Spleen (tissue), 11 donors: ENCODE data around the gene INPP5D. TPM values are rescaled to one million over a fixed set of nuclear protein-coding genes. Genes with fewer than 3 reads are reported as not detected.

Experiments
- DNase-seq: peaks from one replicate; pipeline ENCODE4 v3.0.0-alpha.2; 2020
- H3K27ac ChIP-seq, 8 donors: fragments of 200-600 bp; sonication (generic) in 7 of 8; 1 replicate in 4 of 8; 2 replicates in 4 of 8; pipeline versions ENCODE4 v1.5.0 to v1.8.0; 2016 to 2021; ENCODE audit warnings: inconsistent platforms in 4 of 8, mild to moderate bottlenecking in 4 of 8, moderate library complexity in 1 of 8
- H3K27me3 ChIP-seq, 7 donors: fragments of 200-600 bp; sonication (generic) in 6 of 7; replicated peaks in 1 of 7; 1 replicate in 4 of 7; 2 replicates in 3 of 7; pipeline versions ENCODE4 v1.5.0 to v1.8.0; 2016 to 2021; ENCODE audit warnings: inconsistent platforms in 3 of 7, mild to moderate bottlenecking in 1 of 7
- H3K36me3 ChIP-seq, 6 donors: fragments of 200-600 bp; sonication (generic) in 5 of 6; 1 replicate in 4 of 6; 2 replicates in 2 of 6; pipeline versions ENCODE4 v1.5.0 to v1.8.0; 2016 to 2021; ENCODE audit warnings: inconsistent platforms in 2 of 6
- H3K4me1 ChIP-seq, 6 donors: fragments of 200-600 bp; sonication (generic) in 5 of 6; 1 replicate in 3 of 6; 2 replicates in 3 of 6; pipeline versions ENCODE4 v1.5.0 to v1.8.0; 2016 to 2021; ENCODE audit warnings: inconsistent platforms in 3 of 6
- H3K4me3 ChIP-seq, 8 donors: fragments of 200-600 bp; sonication (generic) in 7 of 8; 1 replicate in 4 of 8; 2 replicates in 4 of 8; pipeline versions ENCODE4 v1.5.0 to v1.8.0; 2016 to 2021; ENCODE audit warnings: inconsistent platforms in 4 of 8, mild to moderate bottlenecking in 4 of 8, moderate library complexity in 2 of 8
- H3K9me3 ChIP-seq, 8 donors: fragments of 200-600 bp; sonication (generic) in 7 of 8; 1 replicate in 4 of 8; 2 replicates in 4 of 8; pipeline versions ENCODE4 v1.5.0 to v1.8.0; 2016 to 2021; ENCODE audit warnings: inconsistent platforms in 4 of 8
- POLR2A ChIP-seq, 3 donors: fragments of 450-650 bp; IDR thresholded peaks; one replicate each; pipeline ENCODE4 v1.5.1; 2017; ENCODE audit warnings: antibody characterized with exemption in 3 of 3, mild to moderate bottlenecking in 1 of 3
- POLR2AphosphoS5 ChIP-seq, 3 donors: sonication (generic); formaldehyde crosslinking; IDR thresholded peaks; one replicate each; pipeline ENCODE4 v1.5.1; 2017; ENCODE audit warnings: antibody characterized with exemption in 3 of 3
- WGBS, 5 donors: extraction: QIAGEN DNeasy Blood & Tissue Kit in 3 of 5; methylation state at CpG; one replicate each; pipeline versions ENCODE4 v1.1.5 to v1.1.7; 2013 to 2018; 5-methylcytosine and 5-hydroxymethylcytosine counted together
- intact Hi-C: fragments of 100-400 bp; cut with DNase I; formaldehyde crosslinking; loops from one replicate; pipeline ENCODE4 v1.15.0; 2023; ENCODE audit warnings: low total_unique reads
- polyA plus RNA-seq, 3 donors: library from polyadenylated mRNA; stranded (reverse); fragments of 200-250 nt; gene quantifications; one replicate each; pipeline ENCODE4 v1.2.1, GENCODE V29; 2013
- total RNA-seq, 7 donors: library from RNA; depleted of rRNA in 3 of 7; stranded (reverse); fragments of >200 nt in 3 of 7; fragmentation: NEBNext Ultra II Directional in 4 of 7; extraction: Animal tissue kit (Norgen Biotek cat#: 25700) in 4 of 7; gene quantifications; one replicate each; pipeline versions ENCODE4 v1.1.0 to v1.2.1, GENCODE V29; 2016 to 2021
- TF ChIP-seq, protein P1 (sequence below), 11 experiments: fragments of 200-600 bp in 7 of 11; fragments of 450-650 bp in 4 of 11; sonication (generic) in 4 of 11; IDR thresholded peaks in 8 of 11; conservative IDR thresholded peaks in 3 of 11; 1 replicate in 7 of 11; 2 replicates in 4 of 11; pipeline versions ENCODE4 v1.4.0 to v1.8.0; 2016 to 2021; ENCODE audit warnings: antibody characterized with exemption in 11 of 11, inconsistent platforms in 4 of 11, mild to moderate bottlenecking in 1 of 11
- donor health status: healthy with polysubstance abuse.
- donor health status: DM: no; HTN: no; CAD: no; lungs with moderate emphysema.
- donor health status: DM: no; HTN: no; CAD: no.
- donor health status: Bipolar disorder and iron deficiency.
- donor health status: healthy.
- donor health status: DM: no; HTN: no; CAD: no.
- donor health status: DM: yes; HTN: yes; CAD: no.

The INPP5D gene
- total and polyA plus RNA-seq, 10 donors: 71.1 to 246 (median 181) TPM

DNA sequence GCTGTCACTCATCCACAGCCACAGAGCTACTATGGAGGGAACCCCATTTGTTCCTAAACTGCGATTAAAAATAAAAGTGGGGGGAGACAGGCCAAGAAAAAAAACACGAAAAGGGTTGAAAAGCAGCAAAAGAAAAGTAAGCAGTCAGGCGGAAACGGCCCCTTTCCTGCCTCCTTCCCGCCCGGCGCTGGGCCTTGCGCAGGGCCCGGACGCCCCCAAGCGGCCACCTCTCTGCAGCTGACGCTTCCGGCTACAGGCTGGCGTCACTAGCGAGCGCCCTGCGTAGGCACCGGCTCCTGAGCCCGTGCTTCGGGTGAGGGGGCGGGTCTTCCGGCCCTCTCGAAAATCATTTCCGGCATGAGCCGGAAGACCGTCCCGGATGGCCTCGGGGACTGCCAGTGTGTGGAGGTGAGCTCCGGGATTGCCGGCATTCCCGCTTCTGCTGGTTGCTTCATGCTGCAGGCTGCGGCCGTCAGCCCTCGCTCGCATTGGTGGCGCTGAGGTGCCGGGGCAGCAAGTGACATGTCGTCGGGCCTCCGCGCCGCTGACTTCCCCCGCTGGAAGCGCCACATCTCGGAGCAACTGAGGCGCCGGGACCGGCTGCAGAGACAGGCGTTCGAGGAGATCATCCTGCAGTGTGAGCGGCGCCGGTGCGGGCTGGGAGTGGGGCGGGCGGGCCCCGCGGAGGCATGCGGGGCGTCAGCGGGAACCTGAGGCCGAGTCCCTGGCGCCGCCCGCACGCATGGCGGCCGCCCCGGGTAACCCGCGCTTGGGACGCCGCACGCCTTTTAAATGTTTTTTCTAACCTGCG lies 191.4 kb downstream of the INPP5D start, which contains the start of gene ATG16L1:
Gene ATG16L1, plus strand, starts transcription at position 368 of the 811 bp plus-strand sequence. Its CDS starts 155 bp downstream, at position 523.
- Histone ChIP-seq H3K27ac (peak within 1 kb of the TSS; percentile 67 to 96 (median 84)), H3K9me3 (no peaks in the 10 kb centered on the region), H3K4me1 (peaks cover 24 to 86% (median 45%) of the 10 kb centered on the region in 6 donors), H3K4me3 (peak within 1 kb of the TSS; percentile 73 to 99 (median 95)), H3K27me3 (no peaks in the 10 kb centered on the region), H3K36me3 (peaks cover 0 to 31% (median 4%) of the 10 kb centered on the region in 6 donors)
- peak; percentile 100 for DNase-seq
- TF ChIP-seq, protein P1, sequence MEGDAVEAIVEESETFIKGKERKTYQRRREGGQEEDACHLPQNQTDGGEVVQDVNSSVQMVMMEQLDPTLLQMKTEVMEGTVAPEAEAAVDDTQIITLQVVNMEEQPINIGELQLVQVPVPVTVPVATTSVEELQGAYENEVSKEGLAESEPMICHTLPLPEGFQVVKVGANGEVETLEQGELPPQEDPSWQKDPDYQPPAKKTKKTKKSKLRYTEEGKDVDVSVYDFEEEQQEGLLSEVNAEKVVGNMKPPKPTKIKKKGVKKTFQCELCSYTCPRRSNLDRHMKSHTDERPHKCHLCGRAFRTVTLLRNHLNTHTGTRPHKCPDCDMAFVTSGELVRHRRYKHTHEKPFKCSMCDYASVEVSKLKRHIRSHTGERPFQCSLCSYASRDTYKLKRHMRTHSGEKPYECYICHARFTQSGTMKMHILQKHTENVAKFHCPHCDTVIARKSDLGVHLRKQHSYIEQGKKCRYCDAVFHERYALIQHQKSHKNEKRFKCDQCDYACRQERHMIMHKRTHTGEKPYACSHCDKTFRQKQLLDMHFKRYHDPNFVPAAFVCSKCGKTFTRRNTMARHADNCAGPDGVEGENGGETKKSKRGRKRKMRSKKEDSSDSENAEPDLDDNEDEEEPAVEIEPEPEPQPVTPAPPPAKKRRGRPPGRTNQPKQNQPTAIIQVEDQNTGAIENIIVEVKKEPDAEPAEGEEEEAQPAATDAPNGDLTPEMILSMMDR (IDR thresholded peaks at IDR 0.05 in 8 of 11, conservative IDR thresholded peaks at IDR 0.05 in 3 of 11): peak; percentile 95 to 99 (median 97)
- TF ChIP-seq POLR2A (IDR thresholded peaks at IDR 0.05) (peak in 1 of 3 donors; percentile 46), POLR2AphosphoS5 (IDR thresholded peaks at IDR 0.05) (peak; percentile 94 to 97 (median 96))
- WGBS, 5 donors: 0 to 1% (median 0%) methylated on average over 40 to 75 of the region's 75 CpGs
- intact Hi-C loops: loop anchor here (5.0 to 10.0 kb wide), 2 partner anchors 197 to 399 kb away; no protein-coding TSS in a partner anchor

DNA sequence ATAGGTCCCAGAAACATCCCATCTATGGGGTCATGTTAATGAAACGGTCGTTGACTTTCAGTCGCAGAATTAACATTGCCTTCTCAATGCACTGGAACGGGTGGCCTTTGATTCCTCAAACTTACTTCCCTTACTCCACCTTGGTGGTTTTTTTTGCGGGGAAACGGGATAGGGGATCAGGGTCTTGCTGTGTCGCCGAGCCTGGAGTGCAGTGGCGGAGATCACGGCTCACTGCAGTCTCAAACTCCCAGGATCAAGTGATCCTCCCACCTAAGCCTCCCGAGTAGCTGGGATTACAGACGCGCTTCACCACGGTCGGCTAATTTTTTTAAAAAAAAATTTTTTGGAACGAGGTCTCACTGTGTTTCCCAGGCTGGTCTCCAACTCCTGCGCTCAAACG lies 192.1 kb downstream of the INPP5D start:
- no peak for TF ChIP-seq POLR2AphosphoS5 (IDR thresholded peaks at IDR 0.05)
- TF ChIP-seq, protein P1 (IDR thresholded peaks at IDR 0.05 in 8 of 11, conservative IDR thresholded peaks at IDR 0.05 in 3 of 11): no peak
- no peak for TF ChIP-seq POLR2A (IDR thresholded peaks at IDR 0.05)
- peak overlapping the region in 6 of 8 donors; percentile 80 to 96 (median 88) for H3K27ac ChIP-seq
- H3K4me3 ChIP-seq: peak overlapping the region; percentile 73 to 99 (median 95)
- H3K36me3 ChIP-seq: peaks cover 0 to 39% (median 11%) of the 10 kb centered on the region in 6 donors
- no peak for DNase-seq
- no peaks in the 10 kb centered on the region for H3K9me3 ChIP-seq
- WGBS, 5 donors: 3 to 5% (median 3%) methylated on average over 18 of the region's 18 CpGs
- H3K27me3 ChIP-seq: no peaks in the 10 kb centered on the region
- H3K4me1 ChIP-seq: peaks cover 24 to 89% (median 47%) of the 10 kb centered on the region in 6 donors
- intact Hi-C loops: loop anchor here (5.0 to 10.0 kb wide), 2 partner anchors 197 to 400 kb away; no protein-coding TSS in a partner anchor

DNA sequence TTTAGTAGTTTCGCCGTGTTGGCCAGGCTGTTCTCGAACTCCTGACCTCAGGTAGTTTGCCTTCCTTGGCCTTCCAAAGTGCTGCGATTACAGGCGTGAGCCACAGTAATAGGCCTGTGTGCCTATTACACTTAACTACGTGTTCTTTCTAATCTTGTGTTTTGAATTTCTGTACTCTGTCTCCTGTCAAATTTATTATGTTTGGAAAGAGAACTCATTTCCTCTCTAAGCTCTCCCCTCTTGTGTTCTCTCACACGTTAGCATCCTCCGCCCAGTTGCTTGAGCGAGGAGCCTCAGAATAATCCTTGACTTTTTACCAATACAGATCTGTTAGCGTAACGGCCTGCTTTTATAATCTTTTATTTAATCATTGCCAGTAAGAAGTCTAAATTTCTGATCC lies 195.0 kb downstream of the INPP5D start:
- Histone ChIP-seq H3K27me3 (no peaks in the 10 kb centered on the region), H3K4me1 (peaks cover 24 to 93% (median 46%) of the 10 kb centered on the region in 6 donors), H3K36me3 (peaks cover 0 to 68% (median 40%) of the 10 kb centered on the region in 6 donors), H3K27ac (no peak overlapping the region), H3K4me3 (no peak overlapping the region), H3K9me3 (no peaks in the 10 kb centered on the region)
- TF ChIP-seq, protein P1 (IDR thresholded peaks at IDR 0.05 in 8 of 11, conservative IDR thresholded peaks at IDR 0.05 in 3 of 11): no peak
- intact Hi-C loops: loop anchor here (10.0 kb wide), 1 partner anchor 200 kb away; no protein-coding TSS in a partner anchor
- DNase-seq: no peak
- 90 to 95% (median 92%) methylated on average over 11 of the region's 11 CpGs for WGBS, 5 donors

DNA sequence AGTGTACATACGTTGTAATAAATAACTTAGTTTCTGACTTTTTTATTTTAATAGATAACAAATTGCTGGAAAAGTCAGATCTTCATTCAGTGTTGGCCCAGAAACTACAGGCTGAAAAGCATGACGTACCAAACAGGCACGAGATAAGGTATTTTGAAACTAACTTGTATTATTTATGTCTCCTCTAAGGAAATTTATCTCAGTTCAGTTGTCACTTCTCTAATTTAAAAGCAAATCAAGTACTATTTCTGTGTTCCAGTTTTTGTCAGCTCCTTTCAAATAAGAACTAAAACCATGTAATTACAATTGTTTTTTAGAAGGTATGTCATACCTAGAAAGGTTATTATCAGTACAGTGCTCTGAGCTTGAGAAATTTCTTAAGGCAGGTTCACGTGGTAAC lies 195.9 kb downstream of the INPP5D start:
- no peaks in the 10 kb centered on the region for H3K27me3 ChIP-seq
- TF ChIP-seq, protein P1 (IDR thresholded peaks at IDR 0.05 in 8 of 11, conservative IDR thresholded peaks at IDR 0.05 in 3 of 11): no peak
- peaks cover 24 to 95% (median 41%) of the 10 kb centered on the region in 6 donors for H3K4me1 ChIP-seq
- no peak for DNase-seq
- no peak overlapping the region for H3K27ac ChIP-seq
- intact Hi-C loops: loop anchor here (10.0 kb wide), 1 partner anchor 201 kb away; no protein-coding TSS in a partner anchor
- H3K4me3 ChIP-seq: no peak overlapping the region
- no peaks in the 10 kb centered on the region for H3K9me3 ChIP-seq
- H3K36me3 ChIP-seq: peaks cover 0 to 77% (median 47%) of the 10 kb centered on the region in 6 donors
- WGBS, 5 donors: 71 to 83% (median 80%) methylated on average over 4 of the region's 4 CpGs
